DND-41 (cell line): ENCODE results near the gene HSD17B11.
"Not testable (repeated sequence)": the region's sequence is repeated elsewhere in the genome, so short reads cannot be mapped to it uniquely, and the experiment has no call there.

Source experiments
- ATAC-seq: fragments of 200-7000 bp; cut with Tn5 transposase; 3 replicates; pipeline ENCODE4 v1.9.1; 2021; ENCODE audit warnings: low read depth; ENCODE audit not compliant: insufficient read depth
- DNase-seq: peaks from one replicate; pipeline ENCODE4 v3.0.0-alpha.2; 2020
- H2AFZ ChIP-seq: 2 replicates; pipeline ENCODE4 v1.6.0; 2012; ENCODE audit warnings: low read depth, low read length
- H3K27ac ChIP-seq: 2 replicates; pipeline ENCODE4 v1.5.1; 2012; ENCODE audit warnings: low read length, inconsistent platforms
- H3K27me3 ChIP-seq: fragments of 200-600 bp; sonication (generic); 2 replicates; pipeline ENCODE4 v1.6.0; 2012; ENCODE audit warnings: low read length, mild to moderate bottlenecking, inconsistent platforms; ENCODE audit not compliant: insufficient read depth, poor library complexity
- H3K36me3 ChIP-seq: 2 replicates; pipeline ENCODE4 v1.5.1; 2012; ENCODE audit warnings: low read length, inconsistent platforms; ENCODE audit not compliant: insufficient read depth
- H3K4me1 ChIP-seq: 2 replicates; pipeline ENCODE4 v1.5.1; 2012; ENCODE audit warnings: mild to moderate bottlenecking, low read length; ENCODE audit not compliant: insufficient read depth
- H3K4me2 ChIP-seq: 2 replicates; pipeline ENCODE4 v1.6.0; 2012; ENCODE audit warnings: mild to moderate bottlenecking, moderate library complexity, low read length, inconsistent platforms; ENCODE audit not compliant: insufficient read depth
- H3K4me3 ChIP-seq, 2 experiments: fragments of 200-600 bp in 1 of 2; shearing (Covaris generic) in 1 of 2; 2 replicates each; pipeline ENCODE4 v1.5.1; 2012 to 2016; ENCODE audit warnings: inconsistent platforms in 2 of 2, low read length in 2 of 2, mild to moderate bottlenecking in 2 of 2, low read depth in 1 of 2, moderate library complexity in 1 of 2
- H3K79me2 ChIP-seq: 2 replicates; pipeline ENCODE4 v1.6.0; 2012; ENCODE audit warnings: low read length, inconsistent platforms; ENCODE audit not compliant: insufficient read depth
- H3K9ac ChIP-seq: 2 replicates; pipeline ENCODE4 v1.6.0; 2012; ENCODE audit warnings: low read depth, mild to moderate bottlenecking, inconsistent platforms, low read length, moderate library complexity
- H3K9me3 ChIP-seq: 2 replicates; pipeline ENCODE4 v1.5.1; 2012; ENCODE audit warnings: low read length, moderate library complexity, mild to moderate bottlenecking, inconsistent platforms; ENCODE audit not compliant: insufficient read depth, severe bottlenecking
- H4K20me1 ChIP-seq: 2 replicates; pipeline ENCODE4 v1.6.0; 2012; ENCODE audit warnings: low read length; ENCODE audit not compliant: insufficient read depth
- CTCF ChIP-seq: IDR thresholded peaks from 2 replicates; pipeline ENCODE4 v1.5.1; 2012; ENCODE audit warnings: borderline replicate concordance, low read length, moderate library complexity, mild to moderate bottlenecking; ENCODE audit not compliant: poor library complexity, severe bottlenecking; ENCODE audit errors: extremely low read depth
- EZH2 ChIP-seq: IDR thresholded peaks from 3 replicates; pipeline ENCODE4 v1.6.1; 2012; ENCODE audit warnings: borderline replicate concordance, low read depth, mild to moderate bottlenecking, moderate library complexity, low read length, inconsistent platforms; ENCODE audit not compliant: severe bottlenecking

Gene HSD17B11

GRCh38 chr4:87409420-87409939 lies 18.5 kb upstream of the HSD17B11 start:
- no peaks in the 10 kb centered on the region for H3K36me3 ChIP-seq
- no peak overlapping the region for H2AFZ ChIP-seq
- H3K27ac ChIP-seq: no peak overlapping the region
- H4K20me1 ChIP-seq: no peaks in the 10 kb centered on the region
- H3K9ac ChIP-seq: no peak overlapping the region
- no peaks in the 10 kb centered on the region for H3K9me3 ChIP-seq
- TF ChIP-seq EZH2: no peak
- TF ChIP-seq CTCF: no peak
- H3K79me2 ChIP-seq: no peaks in the 10 kb centered on the region
- H3K4me1 ChIP-seq: no peaks in the 10 kb centered on the region
- H3K4me2 ChIP-seq: no peak overlapping the region
- no peak overlapping the region for H3K4me3 ChIP-seq
- ATAC-seq (no peak), DNase-seq (no peak)
- peaks cover 8% of the 10 kb centered on the region for H3K27me3 ChIP-seq

GRCh38 chr4:87406902-87407301 lies 15.9 kb upstream of the HSD17B11 start:
- ATAC-seq, H3K9ac ChIP-seq, H4K20me1 ChIP-seq, H3K27ac ChIP-seq, H3K79me2 ChIP-seq, H3K9me3 ChIP-seq, H3K4me2 ChIP-seq, DNase-seq, H3K36me3 ChIP-seq, H3K27me3 ChIP-seq, H3K4me3 ChIP-seq, H3K4me1 ChIP-seq, H2AFZ ChIP-seq: not testable (repeated sequence)

GRCh38 chr4:87406462-87406861 lies 15.5 kb upstream of the HSD17B11 start:
- no peak overlapping the region for H3K4me2 ChIP-seq

More at GRCh38 chr4:87406462-87406861, 15.5 kb upstream of the HSD17B11 start:
- H3K36me3 ChIP-seq: no peaks in the 10 kb centered on the region
- H3K4me3 ChIP-seq: no peak overlapping the region
- TF ChIP-seq CTCF: no peak
- TF ChIP-seq EZH2: no peak
- H3K4me1 ChIP-seq: no peaks in the 10 kb centered on the region
- H3K9ac ChIP-seq: no peak overlapping the region
- DNase-seq (no peak), ATAC-seq (no peak)
- H3K27me3 ChIP-seq: peaks cover 8% of the 10 kb centered on the region
- H3K27ac ChIP-seq: no peak overlapping the region
- no peaks in the 10 kb centered on the region for H4K20me1 ChIP-seq
- H3K79me2 ChIP-seq: no peaks in the 10 kb centered on the region
- no peaks in the 10 kb centered on the region for H3K9me3 ChIP-seq
- H2AFZ ChIP-seq: no peak overlapping the region
